ENCODE measurements around the gene CHMP5. TPM values are rescaled to one million over a fixed set of nuclear protein-coding genes. Genes with fewer than 3 reads are reported as not detected.

CHMP5 gene
- total RNA-seq, 1 donor from 2014 or later: 80.9 TPM

GRCh38 chr9:33289496-33289895 lies 24.6 kb downstream of the CHMP5 start:
- ATAC-seq: peak; percentile 14 to 18
- TF ChIP-seq CTCF (IDR thresholded peaks at IDR 0.05): no peak
- intact Hi-C loops (cut with DNase I): no loop called here
- Histone ChIP-seq H3K27ac (peak overlapping the region; percentile 100), H3K27me3 (ENCODE audit: low read depth) (no peaks in the 10 kb centered on the region), H3K9me3 (no peaks in the 10 kb centered on the region), H3K4me3 (peak overlapping the region; percentile 89), H3K36me3 (peaks cover 17% of the 10 kb centered on the region), H3K4me1 (peaks cover 54% of the 10 kb centered on the region)
- peak; percentile 48 for DNase-seq

- no peak for DNase-seq
- peak overlapping the region; percentile 89 for H3K4me3 ChIP-seq
- no peaks in the 10 kb centered on the region for H3K9me3 ChIP-seq
- peaks cover 21% of the 10 kb centered on the region for H3K36me3 ChIP-seq
- no peaks in the 10 kb centered on the region for H3K27me3 ChIP-seq (ENCODE audit: low read depth)
- peak in 1 of 2 donors; percentile 54 for ATAC-seq
- peaks cover 58% of the 10 kb centered on the region for H3K4me1 ChIP-seq
- peak overlapping the region; percentile 100 for H3K27ac ChIP-seq
- intact Hi-C loops (cut with DNase I): no loop called here
- no peak for TF ChIP-seq CTCF (IDR thresholded peaks at IDR 0.05)
Observed at GRCh38 chr9:33289936-33290246, 25.0 kb downstream of the CHMP5 start.

GRCh38 chr9:33290247-33291030 lies 25.6 kb downstream of the CHMP5 start, which contains the start of gene NFX1:
NFX1 (plus strand) TSS chr9:33290516; CDS start chr9:33290573, 57 bp downstream.
- Histone ChIP-seq H3K27me3 (ENCODE audit: low read depth) (no peaks in the 10 kb centered on the region), H3K4me1 (peaks cover 63% of the 10 kb centered on the region), H3K9me3 (no peaks in the 10 kb centered on the region), H3K4me3 (peak within 1 kb of the TSS; percentile 89), H3K27ac (peak within 1 kb of the TSS; percentile 100), H3K36me3 (peaks cover 26% of the 10 kb centered on the region)
- intact Hi-C loops (cut with DNase I): no loop called here
- ATAC-seq (peak; percentile 95 to 97), DNase-seq (peak; percentile 99)
- TF ChIP-seq CTCF (IDR thresholded peaks at IDR 0.05): no peak

- TF ChIP-seq CTCF (IDR thresholded peaks at IDR 0.05): no peak
- DNase-seq: no peak
- no peaks in the 10 kb centered on the region for H3K9me3 ChIP-seq
- no peak for ATAC-seq
- peaks cover 69% of the 10 kb centered on the region for H3K4me1 ChIP-seq
- H3K27me3 ChIP-seq (ENCODE audit: low read depth): no peaks in the 10 kb centered on the region
- peak overlapping the region; percentile 89 for H3K4me3 ChIP-seq
- intact Hi-C loops (cut with DNase I): no loop called here
- peaks cover 29% of the 10 kb centered on the region for H3K36me3 ChIP-seq
- peak overlapping the region; percentile 100 for H3K27ac ChIP-seq
Observed at GRCh38 chr9:33291031-33291397, 26.2 kb downstream of the CHMP5 start.

GRCh38 chr9:33291901-33292300 lies 27.1 kb downstream of the CHMP5 start:
- Histone ChIP-seq H3K4me3 (no peak overlapping the region), H3K27ac (no peak overlapping the region)

More at GRCh38 chr9:33291901-33292300, 27.1 kb downstream of the CHMP5 start:
- H3K9me3 ChIP-seq: no peaks in the 10 kb centered on the region
- intact Hi-C loops (cut with DNase I): no loop called here
- TF ChIP-seq CTCF (IDR thresholded peaks at IDR 0.05): no peak
- H3K4me1 ChIP-seq: peaks cover 73% of the 10 kb centered on the region
- peaks cover 38% of the 10 kb centered on the region for H3K36me3 ChIP-seq
- DNase-seq (no peak), ATAC-seq (no peak)
- H3K27me3 ChIP-seq (ENCODE audit: low read depth): no peaks in the 10 kb centered on the region
